ENCODE data around the gene UBE2G2.

The UBE2G2 gene
- 133 to 150 reads per million in 2 donors for total RNA-seq

DNA sequence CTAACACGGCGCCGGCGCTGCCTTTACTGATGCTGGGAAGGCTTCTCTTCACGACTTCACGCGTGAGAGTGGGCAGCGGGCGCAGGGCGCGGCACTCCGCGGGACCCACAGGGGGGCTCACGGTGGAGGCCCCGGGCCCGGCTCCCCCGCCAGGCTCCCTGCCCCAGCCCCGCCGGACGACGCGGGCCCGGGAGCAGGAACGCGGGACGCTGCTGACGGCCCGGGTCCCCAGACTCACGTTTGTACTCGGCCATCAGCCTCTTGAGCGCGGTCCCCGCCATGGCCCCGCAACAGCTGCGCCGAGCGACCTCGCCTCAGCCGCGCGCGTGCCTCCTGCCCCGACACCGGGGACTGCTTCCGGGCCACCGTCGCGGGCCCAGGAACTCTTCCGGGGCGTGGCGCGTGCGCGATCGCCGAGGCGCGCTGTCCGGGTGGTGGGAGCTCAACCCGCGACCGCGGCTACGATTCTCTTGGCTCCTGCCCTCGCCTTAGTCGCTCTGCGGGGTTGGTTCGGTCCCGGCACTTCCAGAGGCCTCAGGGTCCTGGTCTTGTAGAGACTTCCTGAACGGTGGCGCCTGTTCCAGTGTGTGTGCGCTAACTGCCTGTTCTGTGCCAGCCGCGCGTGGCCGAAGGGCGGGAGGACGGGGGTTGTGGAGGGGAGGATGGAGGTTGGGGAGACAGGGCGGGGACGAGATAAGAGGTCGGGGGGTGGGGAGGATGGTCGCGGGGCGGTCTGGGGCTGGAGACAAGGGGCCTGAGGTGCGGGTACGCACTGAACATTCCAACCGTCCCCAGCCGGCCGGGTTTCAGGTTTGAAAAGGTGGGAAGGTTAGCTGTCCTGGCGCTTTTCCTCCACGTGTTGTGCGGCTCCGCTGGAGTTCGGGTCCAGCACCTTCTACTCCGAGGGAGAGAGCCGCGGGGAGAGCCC is at the start of gene UBE2G2:
Gene UBE2G2, minus strand, starts transcription at position 353 of the 928 bp plus-strand sequence. Its CDS starts 72 bp downstream, at position 281.
- peak; percentile 87 for DNase-seq

GRCh38 chr21:44850905-44851657 is 49.5 kb upstream of the UBE2G2 start:
- no peak for DNase-seq

DNA sequence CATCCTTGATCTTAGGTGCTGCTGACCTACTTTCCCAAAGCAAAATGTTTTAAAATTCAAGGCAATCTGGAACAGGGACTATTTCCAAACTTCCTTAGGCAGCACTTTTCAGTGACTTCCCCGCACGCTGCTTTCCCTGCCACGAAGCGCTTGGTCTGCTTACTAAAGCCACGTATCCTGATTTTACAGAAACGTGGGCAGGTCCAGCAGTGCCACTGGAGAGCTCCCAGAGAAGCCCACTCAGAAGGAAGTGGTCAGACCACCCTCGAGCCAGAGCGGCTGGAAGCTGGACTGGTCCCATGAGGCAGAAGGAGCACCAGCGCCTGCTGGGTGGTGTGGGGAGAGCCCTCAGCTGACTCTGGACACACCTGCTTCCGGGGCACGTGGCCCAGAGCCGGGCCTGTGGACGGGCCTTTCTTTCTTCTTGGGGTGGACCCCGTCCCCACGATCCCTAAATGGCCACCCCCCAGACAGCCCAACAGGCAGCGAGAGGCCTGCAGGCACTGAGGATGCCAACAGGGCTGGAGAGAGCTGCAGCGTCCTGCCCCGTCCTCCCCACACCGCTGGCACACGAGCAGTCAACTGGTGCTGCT is 48.7 kb upstream of the UBE2G2 start:
- no peak for DNase-seq

- no peak for DNase-seq
Observed at GRCh38 chr21:44849616-44850130, 48.1 kb upstream of the UBE2G2 start.

GRCh38 chr21:44848821-44849521 is 47.4 kb upstream of the UBE2G2 start:
- DNase-seq, result no peak

DNA sequence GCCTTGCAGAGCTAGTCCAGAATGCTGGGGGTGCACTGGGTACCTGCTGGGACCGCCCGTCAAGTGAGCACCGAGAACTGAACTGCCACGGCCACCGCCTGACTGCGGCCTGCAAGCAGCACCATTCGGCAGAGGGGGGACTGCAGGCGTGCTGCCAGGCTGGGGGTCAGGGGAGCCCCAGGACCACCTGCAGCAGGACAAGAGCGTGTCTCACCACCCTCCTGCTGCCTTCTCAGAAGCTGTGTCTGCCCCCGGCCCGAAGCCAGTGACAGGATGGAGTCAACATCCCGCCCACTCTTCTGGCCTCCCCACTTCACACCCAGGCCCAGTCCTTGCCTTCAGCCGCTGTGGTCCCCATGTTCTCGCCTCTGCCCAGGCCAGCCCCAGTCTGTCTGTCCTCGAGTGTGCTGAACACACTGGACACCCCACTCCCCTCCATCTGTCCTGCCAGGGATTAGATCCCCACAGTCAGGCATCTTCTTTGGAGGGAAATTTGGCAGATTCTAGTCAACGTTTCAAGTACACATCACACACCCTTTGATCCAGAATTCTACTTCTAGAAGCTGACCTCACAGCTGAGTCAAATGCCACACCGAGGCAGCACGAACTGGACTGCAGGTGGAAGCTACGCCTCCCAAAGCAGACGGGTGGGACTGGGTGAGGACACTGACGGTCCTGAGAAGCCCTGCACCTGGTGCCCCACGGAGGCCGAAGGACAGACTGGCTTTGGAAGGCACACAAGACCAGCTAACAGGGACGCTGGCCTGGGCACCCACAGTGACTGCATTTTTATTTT is 45.8 kb upstream of the UBE2G2 start:
- DNase-seq, result no peak

- peak; percentile 28 for DNase-seq
Observed at GRCh38 chr21:44846485-44847260, 45.1 kb upstream of the UBE2G2 start.

- no peak for DNase-seq
Observed at GRCh38 chr21:44846224-44846484, 44.5 kb upstream of the UBE2G2 start.

- peak; percentile 32 for DNase-seq
Observed at GRCh38 chr21:44845418-44846223, 44.0 kb upstream of the UBE2G2 start.

- DNase-seq, result no peak
Observed at GRCh38 chr21:44844256-44844655, 42.6 kb upstream of the UBE2G2 start.

DNA sequence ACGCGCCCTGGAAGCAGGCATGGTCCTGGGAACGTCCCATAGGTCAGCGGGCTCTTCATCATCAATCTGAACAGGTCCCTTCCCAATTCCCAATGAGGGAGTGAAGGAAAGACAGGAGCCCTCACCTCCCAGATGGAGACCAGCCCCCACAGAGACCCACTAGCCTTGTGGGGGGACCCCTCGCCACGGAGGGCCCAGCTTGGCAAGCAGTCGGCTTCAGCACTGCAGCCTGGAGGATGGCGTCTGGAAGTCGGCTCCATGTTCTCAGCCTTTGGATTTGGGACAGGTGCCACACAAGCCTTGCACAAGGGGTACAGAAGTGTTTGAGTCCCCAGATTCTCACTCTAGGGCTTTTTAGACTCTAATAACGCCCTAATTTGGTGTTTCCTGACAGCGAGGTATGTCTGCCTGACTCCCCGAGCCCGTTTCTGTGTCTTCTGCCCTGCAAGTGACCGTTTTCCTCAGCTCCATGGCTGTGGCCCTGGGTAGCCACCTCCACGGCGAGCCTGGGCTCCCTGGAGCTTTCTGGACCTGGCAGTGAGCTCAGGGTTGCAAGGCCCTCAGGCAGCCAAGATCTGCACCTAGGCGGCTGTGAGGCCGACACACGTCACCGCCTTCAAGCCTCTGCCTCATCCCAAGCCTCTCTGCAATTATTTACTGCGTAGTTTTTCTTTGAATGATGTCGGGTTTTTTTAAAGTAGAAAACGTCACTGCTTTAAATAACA is 41.3 kb upstream of the UBE2G2 start:
- no peak for DNase-seq

GRCh38 chr21:44842087-44842486 is 40.5 kb upstream of the UBE2G2 start:
- DNase-seq, result no peak

DNA sequence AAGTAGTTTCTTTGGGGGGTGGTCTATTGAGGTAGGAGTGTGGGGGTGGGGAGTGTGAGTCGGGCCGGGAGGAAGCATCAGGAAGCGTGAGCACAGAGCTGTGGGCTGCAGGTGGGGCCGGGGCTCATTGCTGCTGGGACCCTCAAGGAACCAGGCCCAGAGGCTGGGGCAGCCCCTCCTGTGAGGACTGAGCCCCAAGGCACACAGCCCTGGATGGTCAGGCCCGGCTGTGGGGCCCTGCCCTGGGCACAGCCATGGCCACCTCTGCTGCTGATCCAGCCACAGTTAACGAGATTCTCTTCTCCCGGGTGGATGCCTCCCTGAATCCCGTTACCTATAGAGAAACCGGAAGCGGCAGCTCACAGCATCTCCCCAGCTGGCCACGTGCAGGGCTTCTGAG is 39.2 kb upstream of the UBE2G2 start:
- DNase-seq, result no peak

DNA sequence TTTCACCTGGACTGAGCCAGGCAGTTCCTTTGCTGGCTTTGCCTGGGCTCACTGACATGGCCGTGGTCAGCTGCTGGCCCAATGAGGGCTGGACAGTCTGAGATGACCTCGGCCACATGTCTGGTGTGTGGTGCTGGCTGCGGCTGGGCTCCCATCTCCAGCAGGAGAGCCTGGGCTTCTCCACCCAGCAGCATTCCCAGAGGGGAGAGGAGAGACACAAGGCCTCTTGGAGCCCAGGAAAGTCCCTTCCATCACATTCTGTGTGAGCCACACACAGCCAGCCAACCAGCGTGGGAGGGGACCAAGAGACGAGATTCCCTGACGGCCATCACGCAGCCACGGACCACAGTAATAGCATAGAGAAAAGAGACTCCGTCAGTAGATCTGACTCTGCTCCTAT is 37.3 kb upstream of the UBE2G2 start:
- DNase-seq, result no peak

DNA sequence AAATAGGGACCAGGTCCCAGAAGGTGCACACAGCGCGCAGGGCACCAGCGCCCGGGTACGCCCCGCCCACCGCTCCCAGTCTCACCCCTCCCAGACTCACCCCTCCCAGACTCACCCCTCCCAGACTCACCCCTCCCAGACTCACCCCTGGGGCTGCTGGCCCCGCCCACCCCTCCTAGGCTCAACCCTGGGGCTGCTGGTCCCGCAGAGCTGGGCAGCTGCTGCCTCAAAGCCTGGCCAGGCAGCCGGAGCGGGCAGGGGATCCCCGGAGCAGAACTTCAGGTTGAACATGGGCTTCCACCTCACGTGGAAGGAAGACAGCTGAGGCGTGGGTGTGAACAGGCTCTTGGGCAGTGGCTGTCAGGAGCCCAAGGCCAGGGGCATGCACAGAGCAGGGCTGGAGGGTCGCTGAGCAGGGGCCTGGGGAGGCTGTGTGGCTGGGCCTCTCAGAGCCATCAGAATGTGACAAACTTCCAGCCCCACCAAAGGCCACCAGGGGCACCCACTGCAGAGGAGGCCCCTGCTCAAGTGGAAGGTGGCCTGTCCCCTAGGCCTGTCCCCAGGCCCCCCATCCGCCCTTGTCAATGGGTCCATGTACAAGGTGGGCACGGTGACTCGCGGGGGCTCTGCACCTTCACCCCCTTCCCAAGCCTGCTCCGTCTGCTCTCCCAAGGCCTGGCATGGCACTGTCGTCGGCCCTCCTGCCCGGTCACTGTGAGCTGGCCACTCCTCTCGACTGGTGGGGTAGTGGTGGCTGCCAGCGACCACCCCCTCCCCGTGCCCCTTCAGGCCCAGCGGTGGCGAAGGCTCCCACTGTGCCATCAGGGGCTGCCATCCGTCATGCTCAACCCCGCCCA is 36.6 kb upstream of the UBE2G2 start:
- no peak for DNase-seq

DNA sequence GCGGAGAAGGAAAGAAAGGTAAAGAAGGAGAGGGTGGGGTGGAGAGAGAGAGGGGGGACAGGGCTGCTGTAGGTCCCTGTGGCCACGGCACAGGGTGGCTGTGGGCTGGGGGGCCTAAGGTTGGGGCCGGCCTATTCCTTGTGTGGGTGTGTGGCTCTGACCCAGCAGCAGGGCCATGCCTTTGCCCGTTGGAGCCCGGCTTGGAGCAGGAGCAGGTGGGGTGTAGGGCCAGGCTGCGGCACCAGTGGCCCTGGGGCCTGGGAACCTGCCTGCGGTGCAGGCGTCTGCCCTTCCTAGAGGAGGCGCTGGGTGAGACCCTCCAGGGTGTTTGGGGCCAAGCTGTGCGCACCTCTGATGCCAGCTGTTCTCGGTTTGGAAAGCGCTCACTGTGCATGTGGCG is 35.9 kb upstream of the UBE2G2 start:
- no peak for DNase-seq

DNA sequence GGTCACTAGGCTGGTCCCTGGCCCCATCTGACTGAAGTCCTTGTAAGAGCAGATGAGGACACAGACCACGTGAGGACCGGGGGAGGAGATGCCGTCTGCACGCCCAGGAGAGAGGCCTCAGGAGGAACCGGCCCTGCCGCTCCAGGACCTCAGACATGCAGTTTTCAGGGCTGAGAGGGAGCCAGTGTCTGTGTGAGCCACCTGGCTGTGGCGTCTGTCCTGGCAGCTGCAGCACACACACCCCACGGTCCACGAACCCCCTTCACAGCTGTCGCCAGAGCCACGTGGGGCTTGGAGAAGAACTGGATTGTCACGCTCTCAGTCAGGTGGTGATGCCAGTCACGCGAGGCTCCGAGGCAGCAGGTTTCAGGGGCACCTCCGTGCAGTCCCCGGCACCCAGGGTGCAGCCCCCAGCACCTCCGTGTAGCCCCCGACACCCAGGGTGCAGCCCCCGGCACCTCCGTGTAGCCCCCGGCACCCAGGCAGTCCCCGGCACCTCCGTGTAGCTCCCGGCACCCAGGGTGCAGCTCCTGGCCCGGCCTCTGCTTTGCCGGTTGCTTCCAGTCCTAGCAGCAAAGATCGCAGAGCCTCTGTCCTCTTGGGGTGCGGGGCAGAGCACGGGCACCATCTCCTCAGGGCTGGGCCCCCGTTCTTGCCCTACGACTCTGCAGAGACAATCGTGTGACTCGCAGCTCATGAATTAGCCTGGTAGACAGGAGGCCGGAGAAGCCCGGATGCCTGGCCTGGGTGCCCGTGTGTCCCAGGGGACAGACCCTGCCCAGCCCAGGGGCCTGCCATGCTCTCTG is 35.2 kb upstream of the UBE2G2 start:
- DNase-seq, result no peak

DNA sequence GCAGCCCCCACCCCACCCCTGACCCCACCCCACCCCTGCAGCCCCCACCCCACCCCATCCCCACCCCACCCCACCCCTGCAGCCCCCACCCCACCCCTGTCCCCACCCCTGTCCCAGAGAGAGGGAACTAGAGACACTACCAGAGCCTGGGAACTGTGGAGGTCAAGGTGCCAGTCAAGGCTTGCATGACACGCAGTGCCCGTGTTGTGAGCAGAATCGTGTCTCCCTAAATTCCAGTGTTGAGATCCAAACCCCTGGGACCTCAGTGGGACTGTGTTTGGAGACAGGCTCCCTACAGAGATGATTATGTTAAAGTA is 34.7 kb upstream of the UBE2G2 start:
- no peak for DNase-seq

All from T-helper 9 cell (primary cell).